Skeletal muscle satellite cell (primary cell): ENCODE results near the gene KHDRBS1. TPM values are rescaled to one million over a fixed set of nuclear protein-coding genes. Genes with fewer than 3 reads are reported as not detected.

Source experiments
- H3K27me3 ChIP-seq: 2 replicates; pipeline ENCODE4 v1.7.0; 2013; ENCODE audit warnings: low read length; ENCODE audit not compliant: control insufficient read depth, insufficient read depth
- H3K36me3 ChIP-seq: 2 replicates; pipeline ENCODE4 v1.7.0; 2013; ENCODE audit warnings: mild to moderate bottlenecking, control low read depth, low read length; ENCODE audit not compliant: insufficient read depth
- H3K4me1 ChIP-seq: 2 replicates; pipeline ENCODE4 v1.7.0; 2013; ENCODE audit warnings: low read length; ENCODE audit not compliant: control insufficient read depth, insufficient read depth
- H3K4me2 ChIP-seq: 2 replicates; pipeline ENCODE4 v1.7.0; 2013; ENCODE audit warnings: mild to moderate bottlenecking, low read length
- H3K4me3 ChIP-seq: 2 replicates; pipeline ENCODE4 v1.7.0; 2013; ENCODE audit warnings: low read length
- H3K9ac ChIP-seq: 2 replicates; pipeline ENCODE4 v1.7.0; 2013; ENCODE audit warnings: mild to moderate bottlenecking, low read depth, low read length, moderate library complexity
- H3K9me3 ChIP-seq: replicated peaks from 2 replicates; pipeline ENCODE4 v1.7.0; 2013; ENCODE audit warnings: mild to moderate bottlenecking, control low read depth, low read length
- total RNA-seq: library from RNA; depleted of rRNA; stranded (reverse); fragments of >200 nt; gene quantifications from 2 replicates; pipeline ENCODE4 v1.2.3, GENCODE V29; 2012; rRNA removed

KHDRBS1 gene, protein sequence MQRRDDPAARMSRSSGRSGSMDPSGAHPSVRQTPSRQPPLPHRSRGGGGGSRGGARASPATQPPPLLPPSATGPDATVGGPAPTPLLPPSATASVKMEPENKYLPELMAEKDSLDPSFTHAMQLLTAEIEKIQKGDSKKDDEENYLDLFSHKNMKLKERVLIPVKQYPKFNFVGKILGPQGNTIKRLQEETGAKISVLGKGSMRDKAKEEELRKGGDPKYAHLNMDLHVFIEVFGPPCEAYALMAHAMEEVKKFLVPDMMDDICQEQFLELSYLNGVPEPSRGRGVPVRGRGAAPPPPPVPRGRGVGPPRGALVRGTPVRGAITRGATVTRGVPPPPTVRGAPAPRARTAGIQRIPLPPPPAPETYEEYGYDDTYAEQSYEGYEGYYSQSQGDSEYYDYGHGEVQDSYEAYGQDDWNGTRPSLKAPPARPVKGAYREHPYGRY
- total RNA-seq = 45.9 and 52.7 TPM in 2 replicates

DNA sequence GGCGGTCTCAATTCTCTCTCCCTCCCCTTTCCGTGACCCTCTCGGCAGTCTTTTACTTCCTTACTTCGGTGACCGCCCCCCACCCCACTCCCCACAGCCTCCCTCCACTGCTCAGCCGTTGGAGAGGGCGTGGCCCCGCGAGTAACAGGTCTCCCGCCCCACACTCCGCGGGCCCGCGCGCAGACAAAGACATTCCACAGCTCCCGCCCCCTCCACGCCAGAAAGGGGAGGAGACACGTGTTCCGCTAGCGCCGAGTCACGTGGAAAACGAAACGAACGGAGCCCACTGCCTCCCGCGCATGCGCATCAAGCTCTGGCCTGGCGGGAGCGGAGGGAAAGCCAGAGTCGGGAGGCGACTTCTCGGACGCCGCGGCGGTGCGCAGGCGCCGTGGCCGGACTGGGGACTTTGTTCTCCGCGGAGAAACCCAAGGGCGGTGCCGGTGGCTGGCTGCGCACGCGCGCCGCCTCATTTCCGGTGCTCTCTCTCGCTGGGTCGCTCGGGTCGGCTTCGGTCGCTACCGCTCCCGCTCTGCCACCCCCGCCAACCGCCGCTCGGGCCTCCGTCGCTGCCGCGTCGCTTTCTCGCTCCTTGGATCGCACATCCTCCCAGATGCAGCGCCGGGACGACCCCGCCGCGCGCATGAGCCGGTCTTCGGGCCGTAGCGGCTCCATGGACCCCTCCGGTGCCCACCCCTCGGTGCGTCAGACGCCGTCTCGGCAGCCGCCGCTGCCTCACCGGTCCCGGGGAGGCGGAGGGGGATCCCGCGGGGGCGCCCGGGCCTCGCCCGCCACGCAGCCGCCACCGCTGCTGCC, at the start of gene KHDRBS1:
KHDRBS1 (plus strand) TSS at position 483 of the 813 bp plus-strand sequence; CDS start at position 611, 128 bp downstream.
- H3K4me1 ChIP-seq = peaks cover 28% of the 10 kb centered on the region
- H3K4me2 ChIP-seq = peak within 1 kb of the TSS; percentile 89
- H3K9ac ChIP-seq = peak within 1 kb of the TSS; percentile 99
- H3K4me3 ChIP-seq = peak within 1 kb of the TSS; percentile 83
- no peaks in the 10 kb centered on the region for H3K27me3 ChIP-seq
- H3K36me3 ChIP-seq = peaks cover 8% of the 10 kb centered on the region
- no peaks in the 10 kb centered on the region for H3K9me3 ChIP-seq

DNA sequence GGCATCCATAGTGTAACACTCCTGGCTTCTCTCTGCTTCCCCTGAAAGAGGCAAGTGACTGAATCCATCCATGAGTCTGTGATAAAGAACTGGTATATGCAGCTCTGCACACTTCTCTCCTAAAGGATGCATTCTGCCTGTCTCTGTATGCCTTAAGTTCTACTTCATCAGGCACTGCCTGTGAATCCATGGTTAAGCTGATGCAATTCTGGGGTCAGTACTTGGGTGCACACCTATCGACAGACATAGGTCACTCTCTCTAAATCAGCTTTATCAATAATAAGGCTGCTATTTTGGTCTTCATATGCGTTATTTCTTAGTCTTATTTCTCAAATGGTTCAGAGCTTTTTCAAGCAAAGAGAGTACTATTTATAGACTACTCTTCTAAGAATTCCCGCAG, 42.8 kb upstream of the KHDRBS1 start:
- Histone ChIP-seq H3K9ac (no peak overlapping the region), H3K4me1 (no peaks in the 10 kb centered on the region), H3K9me3 (no peaks in the 10 kb centered on the region), H3K27me3 (no peaks in the 10 kb centered on the region), H3K4me3 (no peak overlapping the region), H3K4me2 (no peak overlapping the region), H3K36me3 (no peaks in the 10 kb centered on the region)

DNA sequence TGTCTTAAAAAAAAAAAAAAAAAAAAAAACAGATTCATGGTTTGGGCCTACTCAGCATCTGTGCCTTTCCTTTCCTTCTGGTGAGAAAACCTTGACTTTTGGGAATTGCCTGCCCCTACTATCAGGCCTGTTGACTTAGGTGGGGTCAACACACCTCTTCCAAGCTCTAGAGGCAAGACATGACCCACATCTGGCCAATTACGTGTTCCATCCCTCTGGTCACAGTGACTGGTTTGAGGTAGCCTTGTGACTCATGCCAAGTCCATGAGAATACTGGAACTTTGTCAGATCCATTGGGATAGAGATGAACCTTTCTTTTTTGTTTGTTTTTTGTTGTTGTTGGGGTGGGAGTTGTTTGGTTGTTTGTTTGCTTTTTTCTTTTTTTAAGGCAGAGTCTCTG, 37.3 kb upstream of the KHDRBS1 start:
- Histone ChIP-seq H3K36me3 (no peaks in the 10 kb centered on the region), H3K9me3 (no peaks in the 10 kb centered on the region), H3K4me3 (no peak overlapping the region), H3K4me2 (no peak overlapping the region), H3K9ac (no peak overlapping the region), H3K4me1 (peaks cover 7% of the 10 kb centered on the region), H3K27me3 (no peaks in the 10 kb centered on the region)

DNA sequence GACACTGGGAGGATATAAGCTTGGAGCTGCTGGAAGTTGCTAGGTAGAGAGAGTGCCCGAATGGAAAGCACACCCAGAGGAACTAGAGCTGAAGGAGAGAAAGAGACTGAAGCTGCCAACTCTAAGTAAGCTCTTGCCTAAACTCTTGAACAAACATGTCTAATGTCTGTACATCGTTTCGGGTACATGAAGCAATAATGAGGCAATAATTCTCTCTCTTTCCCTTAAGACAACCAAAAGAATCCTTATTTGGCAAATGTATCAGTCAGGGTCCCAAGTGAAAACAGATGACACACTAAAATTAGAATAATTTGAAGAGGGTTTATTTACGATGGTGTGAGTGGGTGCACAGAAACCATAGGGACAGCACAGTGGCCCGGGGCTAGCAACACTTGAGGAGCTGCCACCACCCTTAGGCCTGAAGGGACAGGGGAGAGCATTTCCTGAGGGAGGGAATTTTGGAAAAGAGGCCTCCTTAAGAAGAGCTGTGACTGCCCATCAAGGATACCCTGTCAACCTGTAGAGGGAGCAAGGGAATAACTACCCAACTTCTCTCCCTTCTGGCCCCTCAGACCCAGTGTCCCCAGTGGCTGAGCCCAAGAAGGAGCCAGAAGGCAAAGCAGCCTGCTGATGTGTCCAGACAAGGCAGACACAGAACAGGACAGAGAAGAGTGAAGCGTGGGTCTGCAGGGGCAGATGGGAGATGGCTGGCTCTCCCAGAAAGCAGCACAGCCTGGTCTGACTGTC, 36.1 kb upstream of the KHDRBS1 start:
- Histone ChIP-seq H3K9ac (no peak overlapping the region), H3K9me3 (no peaks in the 10 kb centered on the region), H3K4me2 (no peak overlapping the region), H3K27me3 (no peaks in the 10 kb centered on the region), H3K4me3 (no peak overlapping the region), H3K4me1 (peaks cover 13% of the 10 kb centered on the region), H3K36me3 (no peaks in the 10 kb centered on the region)

DNA sequence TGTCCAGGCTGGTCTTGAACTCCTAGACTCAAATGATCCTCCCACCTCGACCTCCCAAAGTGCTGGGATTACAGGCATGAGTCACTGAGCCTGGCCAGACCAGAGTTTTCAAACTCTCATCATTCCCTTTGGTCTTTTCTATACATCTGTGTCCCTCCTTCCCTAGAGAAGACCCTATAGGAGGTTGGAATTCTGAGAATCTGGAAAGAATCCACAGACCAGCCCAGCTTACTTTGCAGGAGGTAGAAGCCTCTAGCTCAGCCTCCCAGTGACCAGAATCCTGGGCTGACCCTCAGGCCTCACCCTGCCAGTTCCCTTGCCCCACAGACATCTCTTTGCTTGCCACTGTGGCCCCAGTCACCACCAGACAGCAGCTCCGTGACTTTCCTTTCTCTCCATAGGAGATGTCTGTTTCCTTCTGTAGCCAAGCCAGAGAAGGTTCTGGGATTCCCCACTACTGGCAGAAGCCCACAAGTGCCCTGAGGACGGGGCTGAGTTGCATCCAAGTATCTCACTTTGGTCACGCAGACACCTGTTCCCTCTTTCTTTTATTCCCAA, 34.7 kb upstream of the KHDRBS1 start:
- H3K36me3 ChIP-seq = no peaks in the 10 kb centered on the region
- H3K4me3 ChIP-seq = no peak overlapping the region
- no peak overlapping the region for H3K9ac ChIP-seq
- H3K4me2 ChIP-seq = no peak overlapping the region
- H3K4me1 ChIP-seq = peaks cover 13% of the 10 kb centered on the region
- no peaks in the 10 kb centered on the region for H3K9me3 ChIP-seq
- no peaks in the 10 kb centered on the region for H3K27me3 ChIP-seq

DNA sequence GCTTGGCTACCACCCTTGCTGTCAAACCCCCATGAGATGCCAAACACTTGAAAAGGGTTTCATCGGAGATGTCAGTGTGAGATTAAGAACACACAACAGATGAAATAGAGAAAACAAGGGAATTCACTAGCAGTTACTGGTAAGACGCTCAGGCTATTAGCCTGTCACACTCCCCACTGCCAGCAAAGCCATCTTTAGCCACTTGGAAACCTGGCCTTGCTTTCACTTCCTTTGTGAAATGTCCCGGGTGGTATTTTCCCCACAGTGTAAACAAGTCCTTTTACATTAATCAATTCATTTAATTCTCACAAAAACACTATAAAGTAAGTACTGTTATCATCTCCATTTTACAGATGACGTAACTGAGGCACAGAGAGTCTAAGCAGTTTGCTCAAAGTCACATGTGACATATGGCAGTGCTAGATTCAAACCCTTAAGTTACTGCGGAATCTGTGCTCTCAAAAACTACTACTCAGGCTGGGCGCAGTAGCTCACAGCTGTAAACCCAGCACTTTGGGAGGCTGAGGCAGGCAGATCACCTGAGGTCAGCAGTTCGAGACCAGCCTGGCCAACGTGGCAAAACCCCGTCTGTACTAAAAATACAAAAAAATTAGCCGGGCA, 32.7 kb upstream of the KHDRBS1 start:
- H3K4me2 ChIP-seq = no peak overlapping the region
- no peaks in the 10 kb centered on the region for H3K36me3 ChIP-seq
- H3K27me3 ChIP-seq = no peaks in the 10 kb centered on the region
- peaks cover 27% of the 10 kb centered on the region for H3K4me1 ChIP-seq
- no peak overlapping the region for H3K4me3 ChIP-seq
- no peaks in the 10 kb centered on the region for H3K9me3 ChIP-seq
- no peak overlapping the region for H3K9ac ChIP-seq

DNA sequence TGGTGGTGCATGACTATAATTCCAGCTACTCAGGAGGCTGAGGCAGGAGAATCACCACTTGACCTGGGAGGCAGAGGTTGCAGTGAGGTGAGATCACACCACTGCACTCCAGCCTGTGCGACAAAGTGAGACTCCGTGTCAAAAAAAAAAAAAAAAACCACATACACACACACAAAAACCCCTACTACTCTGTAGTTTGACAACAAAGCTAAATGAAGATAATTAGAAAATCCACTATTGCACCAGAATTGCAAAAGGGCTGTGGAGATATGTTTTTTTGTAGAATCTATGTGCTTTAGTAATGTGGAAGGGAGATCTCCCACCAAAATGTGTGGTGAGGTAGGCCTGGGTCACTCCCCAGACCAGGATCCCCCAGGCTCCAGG, 32.2 kb upstream of the KHDRBS1 start:
- Histone ChIP-seq H3K9ac (no peak overlapping the region), H3K4me3 (no peak overlapping the region), H3K36me3 (no peaks in the 10 kb centered on the region), H3K27me3 (no peaks in the 10 kb centered on the region), H3K4me2 (no peak overlapping the region), H3K9me3 (no peaks in the 10 kb centered on the region), H3K4me1 (peaks cover 27% of the 10 kb centered on the region)

DNA sequence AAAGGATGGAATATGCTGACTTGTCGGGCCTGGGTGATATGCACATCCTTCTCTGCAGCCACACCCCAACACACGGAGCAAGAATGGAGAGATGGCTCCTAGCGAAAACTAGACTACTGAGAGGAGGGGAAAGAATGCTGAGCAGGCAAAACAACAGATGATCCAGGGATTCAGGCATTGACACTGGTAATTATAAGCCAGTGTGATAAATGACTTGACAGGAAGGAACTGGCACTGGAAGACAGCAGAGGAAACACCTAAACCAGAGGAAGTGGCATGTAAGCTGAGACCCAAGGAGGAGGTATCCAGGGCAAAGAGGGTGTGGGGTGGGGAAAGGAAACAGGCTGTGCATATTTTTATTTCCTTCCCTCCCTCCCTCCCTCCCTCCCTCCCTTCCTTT, 31.7 kb upstream of the KHDRBS1 start:
- Histone ChIP-seq H3K9ac (no peak overlapping the region), H3K4me2 (no peak overlapping the region), H3K9me3 (no peaks in the 10 kb centered on the region), H3K27me3 (no peaks in the 10 kb centered on the region), H3K4me1 (peaks cover 26% of the 10 kb centered on the region), H3K36me3 (no peaks in the 10 kb centered on the region), H3K4me3 (no peak overlapping the region)

DNA sequence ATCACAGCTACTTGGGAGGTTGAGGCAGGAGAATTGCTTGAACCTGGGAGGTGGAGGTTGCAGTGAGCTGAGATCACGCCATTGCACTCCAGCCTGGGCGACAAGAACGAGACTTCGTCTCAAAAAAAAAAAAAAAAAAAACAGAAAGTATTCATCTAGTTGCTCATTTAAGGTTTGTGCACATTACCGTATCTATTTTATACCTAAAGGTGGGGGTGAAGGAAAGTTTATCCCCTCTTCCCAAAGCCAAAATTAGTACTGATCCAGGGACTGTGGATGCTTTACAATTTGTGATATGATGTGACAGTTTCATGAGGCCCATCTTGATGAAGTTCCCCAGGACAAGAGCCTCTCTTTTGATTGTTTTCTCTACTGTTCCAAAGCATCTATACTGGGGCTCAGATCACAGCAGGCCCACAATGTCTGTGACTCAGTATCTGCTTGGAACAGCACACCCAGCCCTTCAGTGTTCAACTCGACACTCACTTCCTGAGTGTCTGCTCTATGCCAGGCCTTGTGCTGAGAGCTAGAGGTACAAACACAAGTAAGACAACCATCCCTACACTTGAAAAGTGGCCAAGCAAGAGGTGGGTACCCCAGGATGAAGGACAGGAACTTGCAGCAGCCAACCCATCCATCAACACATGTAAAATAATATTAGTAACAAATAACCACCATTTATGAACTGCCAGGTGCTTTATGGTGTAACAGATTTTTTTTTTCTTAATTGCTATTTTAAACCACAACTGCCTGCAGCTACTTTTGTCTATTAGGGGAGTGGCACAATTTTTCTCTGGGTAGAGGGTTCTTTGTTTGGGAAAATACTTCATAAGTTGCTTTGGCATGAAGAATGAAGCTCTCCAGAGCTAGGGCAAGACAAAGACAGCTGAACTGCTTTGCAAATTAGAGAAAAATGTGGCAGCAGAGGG, 29.0 kb upstream of the KHDRBS1 start:
- Histone ChIP-seq H3K4me1 (peaks cover 20% of the 10 kb centered on the region), H3K4me3 (no peak overlapping the region), H3K9me3 (no peaks in the 10 kb centered on the region), H3K9ac (peak overlapping the region; percentile 51), H3K36me3 (no peaks in the 10 kb centered on the region), H3K4me2 (peak overlapping the region; percentile 4), H3K27me3 (no peaks in the 10 kb centered on the region)

DNA sequence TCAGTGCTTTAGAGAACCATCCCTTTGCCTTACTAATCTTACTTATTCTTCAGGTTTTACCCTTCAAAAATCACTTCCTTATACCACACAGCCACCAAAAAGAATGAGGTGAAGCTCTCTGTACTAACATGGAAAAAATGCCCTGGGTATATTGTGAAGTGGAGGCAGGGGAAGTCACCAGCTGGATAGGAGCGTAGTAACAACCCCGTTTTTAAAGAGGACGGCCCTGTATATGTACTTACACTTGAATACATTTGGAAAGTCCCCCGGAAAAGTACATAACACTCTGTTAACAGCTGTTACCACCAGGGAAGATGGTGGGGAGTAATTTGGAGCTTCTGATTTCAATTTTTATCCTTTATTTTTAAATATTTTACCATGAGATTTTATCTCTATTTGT, 28.2 kb upstream of the KHDRBS1 start:
- no peaks in the 10 kb centered on the region for H3K27me3 ChIP-seq
- peak overlapping the region; percentile 4 for H3K4me2 ChIP-seq
- H3K36me3 ChIP-seq = no peaks in the 10 kb centered on the region
- H3K9me3 ChIP-seq = no peaks in the 10 kb centered on the region
- peak overlapping the region; percentile 51 for H3K9ac ChIP-seq
- H3K4me3 ChIP-seq = no peak overlapping the region
- peaks cover 20% of the 10 kb centered on the region for H3K4me1 ChIP-seq
